NB4 (cell line): ENCODE measurements around the gene UQCC3.

Experiments
- DNase-seq: peaks from one replicate; pipeline ENCODE4 v3.0.0; 2010; ENCODE audit warnings: low read depth
- H3K4me3 ChIP-seq: one replicate; pipeline ENCODE4 v1.5.1; 2011; ENCODE audit warnings: mild to moderate bottlenecking, low read depth, low read length, moderate library complexity
- CTCF ChIP-seq: IDR thresholded peaks from one replicate; pipeline ENCODE4 v1.5.1; 2012; ENCODE audit warnings: low read depth, low read length
- MAX ChIP-seq: IDR thresholded peaks from 2 replicates; pipeline ENCODE4 v1.6.1; 2011; ENCODE audit warnings: low read depth, low read length
- MYC ChIP-seq: IDR thresholded peaks from 2 replicates; pipeline ENCODE4 v1.6.1; 2011; ENCODE audit warnings: low read depth, low read length
- POLR2A ChIP-seq: IDR thresholded peaks from 2 replicates; pipeline ENCODE4 v1.6.1; 2011; ENCODE audit warnings: mild to moderate bottlenecking; ENCODE audit not compliant: insufficient read length; ENCODE audit errors: extremely low read depth

The UQCC3 gene

DNA sequence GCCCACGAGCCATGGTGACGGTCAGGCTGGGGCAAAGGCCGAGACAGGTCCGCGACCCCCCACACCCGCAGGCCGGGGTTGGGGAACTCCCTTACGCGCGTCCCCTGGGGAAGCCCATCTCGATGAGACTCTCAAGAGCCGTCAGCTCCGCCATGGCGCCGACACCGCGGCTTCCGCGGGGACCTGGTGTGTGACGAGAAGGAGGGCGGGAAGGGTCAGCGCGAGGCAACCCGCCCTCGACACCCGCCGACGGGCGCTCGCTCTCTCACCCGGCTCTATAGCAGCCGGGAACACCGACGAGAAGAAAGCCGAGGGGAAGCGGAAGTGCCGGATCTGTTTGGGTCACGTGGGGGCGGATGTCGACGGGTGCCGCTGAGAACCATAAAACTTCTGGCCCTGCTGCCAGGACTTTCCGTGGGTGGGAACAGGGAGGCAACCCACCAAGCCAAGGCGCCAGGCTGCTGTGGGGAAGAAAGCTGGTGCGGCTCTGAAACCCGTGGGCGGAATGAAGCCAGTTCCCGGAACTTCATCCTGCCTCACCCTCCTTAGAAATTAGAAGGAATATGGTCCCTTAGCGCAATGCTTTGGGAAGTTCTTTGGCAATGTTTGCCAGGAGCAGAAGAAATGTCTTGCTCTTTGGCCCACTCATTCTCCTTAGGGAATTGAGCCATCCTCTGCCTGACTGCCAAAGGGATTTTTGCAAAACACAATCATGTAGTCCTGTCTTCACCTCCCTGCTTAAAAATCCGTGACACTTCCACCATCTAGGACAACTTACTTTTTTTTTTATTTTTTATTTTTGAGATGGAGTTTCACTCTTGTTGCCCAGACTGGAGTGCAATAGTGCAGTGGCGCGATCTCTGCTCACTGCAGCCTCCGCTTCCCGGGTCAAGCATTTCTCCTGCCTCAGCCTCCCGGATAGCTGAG is 7.6 kb downstream of the UQCC3 start, which contains the start of gene UBXN1:
Gene UBXN1 (minus strand): TSS at position 304 of the 927 bp plus-strand sequence. CDS start 150 bp downstream, at position 154.
- H3K4me3 ChIP-seq = peak within 1 kb of the TSS; percentile 89
- DNase-seq = peak; percentile 96
- peak; percentile 97 for TF ChIP-seq MAX
- TF ChIP-seq MYC = peak; percentile 71
- no peak for TF ChIP-seq CTCF
- peak; percentile 76 for TF ChIP-seq POLR2A

DNA sequence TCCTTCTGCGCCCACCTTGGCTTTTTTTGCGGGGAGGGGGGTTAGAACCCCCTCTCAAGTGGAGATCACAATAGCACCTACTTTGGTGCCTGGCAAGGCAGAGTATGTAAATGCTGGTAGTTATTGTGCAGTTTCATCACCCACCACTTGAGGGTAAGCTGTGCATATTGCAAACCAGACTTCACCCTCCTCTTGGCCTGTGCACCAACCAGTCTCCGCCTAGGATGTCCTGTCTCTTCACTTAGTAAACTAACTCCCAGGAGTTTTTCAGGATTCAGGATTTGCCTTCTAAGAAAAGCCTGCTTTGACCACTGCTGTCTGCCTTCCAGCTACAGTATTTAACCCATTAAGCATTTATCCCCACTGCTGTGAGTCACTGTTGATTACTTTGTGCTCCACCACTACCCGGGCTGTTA is 9.4 kb downstream of the UQCC3 start:
- TF ChIP-seq MYC = no peak
- peak; percentile 49 for TF ChIP-seq CTCF
- no peak for TF ChIP-seq MAX
- TF ChIP-seq POLR2A = no peak
- peak; percentile 88 for DNase-seq
- no peak overlapping the region for H3K4me3 ChIP-seq

GRCh38 chr11:62682518-62682917 is 11.0 kb downstream of the UQCC3 start:
- TF ChIP-seq MAX = no peak
- TF ChIP-seq POLR2A = no peak
- TF ChIP-seq MYC = no peak
- TF ChIP-seq CTCF = no peak
- peak; percentile 1 for DNase-seq
- no peak overlapping the region for H3K4me3 ChIP-seq

- DNase-seq = peak; percentile 1
- no peak overlapping the region for H3K4me3 ChIP-seq
- TF ChIP-seq POLR2A (no peak), MYC (no peak), MAX (no peak), CTCF (no peak)
These were observed 16.3 kb downstream of the UQCC3 start for GRCh38 chr11:62687508-62688396.

- no peak overlapping the region for H3K4me3 ChIP-seq
- TF ChIP-seq POLR2A (no peak), MYC (no peak), MAX (no peak), CTCF (no peak)
- peak; percentile 1 for DNase-seq
These were observed 17.0 kb downstream of the UQCC3 start for GRCh38 chr11:62688491-62688890.
